Measurements from ENCODE around the gene CASK.

GRCh38 chrX:41588271-41588670 is 335.1 kb downstream of the CASK start:
- no peak for TF ChIP-seq CTCF (IDR thresholded peaks at IDR 0.05)
- no peak for TF ChIP-seq ELF4 (CRISPR knock-in tag; IDR thresholded peaks at IDR 0.05; ENCODE audit: low read depth)
- no peak for TF ChIP-seq ATF3 (CRISPR knock-in tag; conservative IDR thresholded peaks at IDR 0.05)
- no peak for TF ChIP-seq ZNF425 (CRISPR knock-in tag; conservative IDR thresholded peaks at IDR 0.05)
- TF ChIP-seq FOXK1 (CRISPR knock-in tag; IDR thresholded peaks at IDR 0.05), result no peak
- TF ChIP-seq USF1 (CRISPR knock-in tag; IDR thresholded peaks at IDR 0.05), result no peak
- no peak for TF ChIP-seq CREM (CRISPR knock-in tag; IDR thresholded peaks at IDR 0.05)
- no peak for TF ChIP-seq ZSCAN18 (CRISPR knock-in tag; IDR thresholded peaks at IDR 0.05)
- TF ChIP-seq IRF1 (CRISPR knock-in tag; IDR thresholded peaks at IDR 0.05), result no peak
- TF ChIP-seq ETV6 (CRISPR knock-in tag; IDR thresholded peaks at IDR 0.05), result no peak

Measured in WTC11 (cell line).